ENCODE results near the gene GALNT17.
"Not testable (repeated sequence)": the region's sequence is repeated elsewhere in the genome, so short reads cannot be mapped to it uniquely, and the experiment has no call there.

Gene GALNT17

GRCh38 chr7:71733107-71733870 is 601.3 kb downstream of the GALNT17 start:
- ChIA-PET CTCF (interaction anchor here (0.5 to 1.2 kb wide), 5 partner anchors 9 to 1148 kb away, joined by 3 to 7 read pairs (median 4); no protein-coding TSS in a partner anchor), POLR2A (no interaction called here)
- DNase-seq (ENCODE audit: extremely low spot score), result peak; percentile 76
- TF ChIP-seq LEF1 (IDR thresholded peaks at IDR 0.05; ENCODE audit: borderline replicate concordance) (no peak), TARDBP (IDR thresholded peaks at IDR 0.05) (no peak), BHLHE40 (IDR thresholded peaks at IDR 0.05; ENCODE audit: borderline replicate concordance) (no peak), FOXM1 (IDR thresholded peaks at IDR 0.05; ENCODE audit: borderline replicate concordance) (no peak), ELF4 (IDR thresholded peaks at IDR 0.05) (no peak), CTBP1 (IDR thresholded peaks at IDR 0.05; ENCODE audit: borderline replicate concordance) (no peak)

GRCh38 chr7:71735961-71736556 is 604.1 kb downstream of the GALNT17 start:
- TF ChIP-seq SP1 (IDR thresholded peaks at IDR 0.05) (no peak), FOXA1 (IDR thresholded peaks at IDR 0.05) (no peak), PKNOX1 (IDR thresholded peaks at IDR 0.05) (no peak), NFRKB (IDR thresholded peaks at IDR 0.05) (no peak), BHLHE40 (IDR thresholded peaks at IDR 0.05; ENCODE audit: borderline replicate concordance) (no peak), ARNT (IDR thresholded peaks at IDR 0.05) (no peak), ELF4 (IDR thresholded peaks at IDR 0.05) (no peak), FOXM1 (IDR thresholded peaks at IDR 0.05; ENCODE audit: borderline replicate concordance) (no peak), HDGF (IDR thresholded peaks at IDR 0.05; ENCODE audit: borderline replicate concordance) (no peak), ZNF384 (IDR thresholded peaks at IDR 0.05) (no peak)
- POLR2A ChIA-PET, result interaction anchor here (0.7 kb wide), 1 partner anchor 670 kb away, joined by 3 read pairs; no protein-coding TSS in a partner anchor
- CTCF ChIA-PET, result interaction anchor here (0.5 kb wide), 1 partner anchor 10 kb away, joined by 3 read pairs; no protein-coding TSS in a partner anchor
- DNase-seq (ENCODE audit: extremely low spot score), result peak; percentile 53

GRCh38 chr7:71737931-71738540 is 606.1 kb downstream of the GALNT17 start:
- CTCF ChIA-PET, result interaction anchor here (0.6 kb wide), 1 partner anchor 595 kb away, joined by 4 read pairs; no protein-coding TSS in a partner anchor
- POLR2A ChIA-PET; DNase-seq (ENCODE audit: extremely low spot score): not testable (repeated sequence)

- DNase-seq (ENCODE audit: extremely low spot score), result no peak
- POLR2A ChIA-PET, result no interaction called here
- CTCF ChIA-PET, result no interaction called here
- TF ChIP-seq LEF1 (IDR thresholded peaks at IDR 0.05; ENCODE audit: borderline replicate concordance) (no peak), ELF4 (IDR thresholded peaks at IDR 0.05) (no peak), CTBP1 (IDR thresholded peaks at IDR 0.05; ENCODE audit: borderline replicate concordance) (no peak), PKNOX1 (IDR thresholded peaks at IDR 0.05) (no peak), ARNT (IDR thresholded peaks at IDR 0.05) (no peak), SP1 (IDR thresholded peaks at IDR 0.05) (no peak), L3MBTL2 (conservative IDR thresholded peaks at IDR 0.05) (no peak), ZNF384 (IDR thresholded peaks at IDR 0.05) (no peak), NFRKB (IDR thresholded peaks at IDR 0.05) (no peak), TARDBP (IDR thresholded peaks at IDR 0.05) (no peak), FOXA1 (IDR thresholded peaks at IDR 0.05) (no peak), FOXK2 (IDR thresholded peaks at IDR 0.05) (no peak), BHLHE40 (IDR thresholded peaks at IDR 0.05; ENCODE audit: borderline replicate concordance) (no peak), FOXM1 (IDR thresholded peaks at IDR 0.05; ENCODE audit: borderline replicate concordance) (no peak), HDGF (IDR thresholded peaks at IDR 0.05; ENCODE audit: borderline replicate concordance) (no peak), SUZ12 (IDR thresholded peaks at IDR 0.05) (no peak)
Observed at GRCh38 chr7:71739520-71740173, 607.7 kb downstream of the GALNT17 start.

- CTCF ChIA-PET, result no interaction called here
Observed at GRCh38 chr7:71740174-71740560, 608.2 kb downstream of the GALNT17 start.

More at GRCh38 chr7:71740174-71740560, 608.2 kb downstream of the GALNT17 start:
- TF ChIP-seq ZNF384 (IDR thresholded peaks at IDR 0.05) (no peak), SUZ12 (IDR thresholded peaks at IDR 0.05) (no peak), FOXK2 (IDR thresholded peaks at IDR 0.05) (no peak), NFRKB (IDR thresholded peaks at IDR 0.05) (no peak), TARDBP (IDR thresholded peaks at IDR 0.05) (no peak), BHLHE40 (IDR thresholded peaks at IDR 0.05; ENCODE audit: borderline replicate concordance) (no peak), PKNOX1 (IDR thresholded peaks at IDR 0.05) (no peak), SP1 (IDR thresholded peaks at IDR 0.05) (no peak), ELF4 (IDR thresholded peaks at IDR 0.05) (no peak), FOXM1 (IDR thresholded peaks at IDR 0.05; ENCODE audit: borderline replicate concordance) (no peak), CTBP1 (IDR thresholded peaks at IDR 0.05; ENCODE audit: borderline replicate concordance) (no peak), HDGF (IDR thresholded peaks at IDR 0.05; ENCODE audit: borderline replicate concordance) (no peak), L3MBTL2 (conservative IDR thresholded peaks at IDR 0.05) (no peak), LEF1 (IDR thresholded peaks at IDR 0.05; ENCODE audit: borderline replicate concordance) (no peak)
- POLR2A ChIA-PET, result no interaction called here
- DNase-seq (ENCODE audit: extremely low spot score), result no peak
